NCI-H187 (cell line): ENCODE results near the gene TINAGL1.

Experiments
- DNase-seq, 2 experiments: peaks; one replicate each; lab custom pipeline; 2025; lab: John Stamatoyannopoulos, UW

TINAGL1 gene

GRCh38 chr1:31627301-31627929, 51.1 kb downstream of the TINAGL1 start:
- DNase-seq, result no peak

- no peak for DNase-seq
These were observed 51.7 kb downstream of the TINAGL1 start for GRCh38 chr1:31627930-31628559.

GRCh38 chr1:31628931-31629556, 52.7 kb downstream of the TINAGL1 start:
- no peak for DNase-seq

- no peak for DNase-seq
These were observed 56.3 kb downstream of the TINAGL1 start for GRCh38 chr1:31632649-31633048.

GRCh38 chr1:31633117-31633516, 56.8 kb downstream of the TINAGL1 start:
- DNase-seq, result no peak
